ENCODE results near the gene TJP1.
"Not testable (repeated sequence)": the region's sequence is repeated elsewhere in the genome, so short reads cannot be mapped to it uniquely, and the experiment has no call there.

TJP1 gene

DNA sequence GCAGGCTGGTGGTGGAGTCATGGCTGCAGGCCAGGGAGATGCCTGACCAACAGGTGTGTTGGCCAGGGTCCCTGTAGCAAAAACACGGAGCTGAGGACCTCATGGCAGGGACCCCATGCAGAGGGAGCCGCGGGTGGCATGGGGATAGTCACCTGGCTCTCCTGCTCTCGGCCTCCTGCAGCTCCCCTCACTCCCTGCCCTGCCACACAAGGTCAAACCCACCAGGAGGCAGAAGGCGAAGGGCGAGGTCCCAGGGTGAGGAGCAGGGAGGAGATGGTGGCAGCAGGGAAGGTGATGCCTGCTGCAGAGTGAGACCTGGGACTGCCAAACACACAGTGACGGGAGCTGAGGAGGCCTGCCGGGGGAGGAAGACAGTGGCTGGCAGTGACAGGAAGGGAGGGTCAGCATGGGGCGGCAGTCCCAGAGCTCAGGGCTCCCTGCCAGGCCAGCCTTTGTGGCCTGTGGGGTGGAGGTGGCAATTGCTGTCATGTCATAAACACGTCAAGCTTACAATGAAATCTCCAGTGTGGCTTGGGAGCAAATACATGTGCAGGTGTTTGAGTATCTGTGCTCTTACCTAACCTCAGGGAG is 144.3 kb downstream of the TJP1 start:
- TF ChIP-seq POLR2A (IDR thresholded peaks at IDR 0.05; ENCODE audit: low read depth, low read length): no peak
- no peak for DNase-seq (ENCODE audit: insufficient read length, low spot score)
- no peak for FAIRE-seq

- no peak for TF ChIP-seq POLR2A (IDR thresholded peaks at IDR 0.05; ENCODE audit: low read depth, low read length)
- FAIRE-seq (no peak), DNase-seq (ENCODE audit: insufficient read length, low spot score) (no peak)
Observed at GRCh38 chr15:29677455-29677854, 144.8 kb downstream of the TJP1 start.

- DNase-seq (ENCODE audit: insufficient read length, low spot score) (peak; percentile 47), FAIRE-seq (no peak)
- no peak for TF ChIP-seq POLR2A (IDR thresholded peaks at IDR 0.05; ENCODE audit: low read depth, low read length)
Observed at GRCh38 chr15:29676961-29677402, 145.3 kb downstream of the TJP1 start.

DNA sequence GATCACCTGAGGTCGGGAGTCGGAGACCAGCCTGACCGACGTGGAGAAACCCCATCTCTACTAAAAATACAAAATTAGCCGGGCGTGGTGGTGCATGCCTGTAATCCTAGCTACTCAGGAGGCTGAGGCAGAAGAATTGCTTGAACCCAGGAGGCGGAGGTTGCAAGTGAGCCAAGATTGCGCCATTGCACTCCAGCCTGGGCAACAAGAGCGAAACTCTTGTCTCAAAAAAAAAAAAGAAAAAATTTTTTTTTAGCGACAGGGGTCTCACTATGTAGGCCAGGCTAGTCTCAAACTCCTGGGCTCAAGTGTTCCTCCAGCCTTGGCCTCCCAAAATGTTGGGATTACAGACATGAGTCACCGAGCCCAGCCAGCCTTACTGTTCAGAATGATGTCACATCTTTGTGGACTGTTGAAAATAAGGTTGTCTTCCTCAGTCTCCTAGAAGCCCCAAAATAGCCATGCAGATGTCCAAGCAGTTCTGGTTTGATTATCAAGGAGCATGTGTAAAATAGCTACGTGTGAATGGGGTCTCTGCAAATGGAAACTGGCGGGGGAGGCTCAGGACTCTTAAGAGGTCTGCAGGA is 145.8 kb downstream of the TJP1 start:
- FAIRE-seq; DNase-seq (ENCODE audit: insufficient read length, low spot score): not testable (repeated sequence)

GRCh38 chr15:29675791-29676301 is 146.4 kb downstream of the TJP1 start:
- FAIRE-seq: no peak
- no peak for DNase-seq (ENCODE audit: insufficient read length, low spot score)
- TF ChIP-seq POLR2A (IDR thresholded peaks at IDR 0.05; ENCODE audit: low read depth, low read length): no peak

DNA sequence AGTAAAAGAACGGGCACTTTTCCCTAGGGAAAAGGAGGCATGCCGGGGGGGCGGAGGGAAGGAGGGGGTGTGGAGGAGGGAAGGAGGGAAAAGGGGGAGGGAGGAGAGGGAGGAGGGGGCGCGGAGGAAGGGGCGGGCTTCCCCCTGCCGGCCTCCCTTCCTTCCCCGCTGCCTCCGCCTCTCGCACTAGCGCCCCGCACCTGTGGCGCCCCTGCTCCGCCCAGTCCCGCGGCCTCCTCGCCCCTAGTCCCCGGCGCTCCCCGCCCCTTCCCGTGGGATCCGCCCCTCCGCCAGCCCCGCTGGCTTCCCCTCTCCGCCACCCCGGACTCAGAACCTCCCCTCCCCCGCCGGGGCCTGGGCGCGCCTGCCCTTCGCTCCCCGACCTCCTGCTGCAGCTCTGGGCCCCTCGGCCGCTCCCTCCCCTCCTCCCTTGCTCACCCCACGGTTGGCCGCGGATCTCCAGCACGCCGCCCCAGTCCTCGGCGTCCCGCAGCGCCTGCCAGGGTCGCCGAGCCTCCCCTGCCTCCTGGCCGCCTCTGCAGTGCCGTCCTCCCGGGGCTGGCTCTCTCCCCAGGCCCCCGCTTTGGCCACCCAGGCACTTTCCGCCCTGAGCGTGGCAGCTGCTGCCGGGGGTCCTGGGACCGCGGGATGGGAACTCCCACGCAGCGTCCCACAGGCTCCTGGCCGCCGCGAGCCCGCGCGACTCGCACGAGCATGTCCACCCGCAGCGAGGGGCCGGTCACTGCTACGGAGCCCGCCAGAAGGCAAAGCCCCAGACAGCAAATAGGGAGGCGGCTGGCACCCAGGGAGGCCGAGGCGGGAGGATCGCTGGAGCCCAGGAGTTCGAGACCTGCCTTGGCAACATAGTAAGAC is 147.4 kb downstream of the TJP1 start:
- FAIRE-seq: no peak

GRCh38 chr15:29672923-29673809 is 149.1 kb downstream of the TJP1 start:
- FAIRE-seq: no peak
- no peak for DNase-seq (ENCODE audit: insufficient read length, low spot score)
- TF ChIP-seq POLR2A (IDR thresholded peaks at IDR 0.05; ENCODE audit: low read depth, low read length): no peak

More for the DNA sequence above, 147.4 kb downstream of the TJP1 start:
- TF ChIP-seq POLR2A (IDR thresholded peaks at IDR 0.05; ENCODE audit: low read depth, low read length): peak; percentile 54
- peak; percentile 78 for DNase-seq (ENCODE audit: insufficient read length, low spot score)

DNA sequence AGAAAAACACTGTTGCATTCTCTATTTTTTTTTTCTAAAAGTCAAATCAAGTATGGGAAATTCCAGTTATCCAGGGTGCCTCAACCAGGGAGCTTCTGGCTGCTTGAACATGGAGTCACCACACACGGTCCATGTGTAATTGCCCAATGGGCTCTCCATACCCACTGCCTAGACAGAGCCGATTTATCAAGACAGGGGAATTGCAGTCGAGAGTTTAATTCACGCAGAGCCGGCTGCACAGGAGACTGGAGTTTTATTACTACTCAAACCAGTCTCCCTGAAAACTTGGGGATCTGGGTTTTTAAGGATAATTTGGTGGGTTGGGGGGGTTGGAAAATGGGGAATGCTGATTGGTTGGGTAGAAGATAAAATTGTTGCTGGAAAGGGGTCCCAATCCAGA is 149.8 kb downstream of the TJP1 start:
- DNase-seq (ENCODE audit: insufficient read length, low spot score) (no peak), FAIRE-seq (no peak)
- TF ChIP-seq POLR2A (IDR thresholded peaks at IDR 0.05; ENCODE audit: low read depth, low read length): no peak

- not testable (repeated sequence) for FAIRE-seq
Observed at GRCh38 chr15:29672046-29672445, 150.2 kb downstream of the TJP1 start.

DNA sequence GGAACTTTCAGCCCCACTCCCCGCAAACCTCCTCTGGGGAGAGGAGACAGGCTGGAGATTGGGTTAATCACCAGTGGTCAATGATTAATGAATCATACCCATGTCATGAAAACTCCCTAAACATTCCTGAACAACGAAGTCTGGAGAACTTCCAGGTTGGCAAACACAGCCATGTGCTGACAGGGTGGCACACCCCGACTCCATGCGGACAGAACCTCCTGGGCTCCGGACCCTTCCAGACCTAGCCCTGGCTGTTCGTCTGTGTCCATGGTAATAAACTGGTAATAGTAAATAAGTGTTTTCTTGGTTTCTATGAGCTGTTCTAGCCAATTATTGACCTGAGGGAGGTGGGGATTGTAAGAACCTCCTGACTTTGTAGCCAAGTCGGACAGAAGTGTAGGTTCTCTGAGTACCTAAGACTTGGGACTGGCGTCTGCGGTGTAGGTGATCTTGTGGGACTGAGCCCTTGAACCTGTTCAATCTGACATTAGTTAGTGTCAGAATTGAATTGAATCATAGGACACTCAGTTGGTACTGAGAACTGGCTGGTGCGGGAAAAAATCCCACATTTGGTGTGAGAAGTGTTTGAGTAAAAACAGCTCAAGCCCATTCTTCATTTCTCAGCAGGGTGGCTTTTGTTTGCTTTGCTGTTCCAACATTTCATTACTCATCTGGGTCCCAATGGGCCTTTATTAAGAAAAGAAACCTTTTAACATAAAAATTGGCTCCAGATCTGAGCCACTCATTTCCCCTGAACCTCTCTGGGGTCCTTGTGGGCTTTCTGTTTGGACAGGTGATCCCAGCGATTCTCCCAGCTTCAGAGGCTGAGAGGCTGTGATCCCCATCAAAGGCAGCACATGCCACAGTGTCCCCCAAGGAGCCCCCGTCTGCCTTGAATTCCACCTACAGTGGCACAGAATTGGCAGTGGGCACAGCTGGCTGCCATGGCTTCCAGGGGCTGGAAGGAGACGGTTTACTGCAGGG is 151.0 kb downstream of the TJP1 start:
- DNase-seq (ENCODE audit: insufficient read length, low spot score): peak; percentile 73
- FAIRE-seq: peak; percentile 81

More at GRCh38 chr15:29672046-29672445, 150.2 kb downstream of the TJP1 start:
- DNase-seq (ENCODE audit: insufficient read length, low spot score): not testable (repeated sequence)

DNA sequence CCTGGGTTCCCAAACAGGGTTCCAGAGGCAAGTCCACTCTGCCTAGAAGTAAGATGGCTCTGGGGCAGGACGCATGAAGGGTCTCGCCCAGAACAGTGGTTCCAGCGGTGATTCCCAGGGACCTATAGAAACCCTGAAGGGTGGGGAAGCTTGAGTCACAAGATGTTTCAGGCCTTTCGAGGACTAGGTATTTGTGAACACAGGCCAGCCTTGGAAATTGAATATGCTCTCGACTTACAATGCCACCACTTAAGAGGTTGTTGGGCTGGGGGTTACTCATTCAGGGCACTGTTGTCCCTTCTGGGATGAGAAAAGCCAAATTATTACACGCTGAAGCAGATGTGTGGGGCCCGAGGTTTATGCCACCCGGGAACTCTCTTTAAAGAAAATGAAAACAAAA is 152.0 kb downstream of the TJP1 start:
- FAIRE-seq (no peak), DNase-seq (ENCODE audit: insufficient read length, low spot score) (no peak)
- TF ChIP-seq POLR2A (IDR thresholded peaks at IDR 0.05; ENCODE audit: low read depth, low read length): no peak

More for the DNA sequence above, 151.0 kb downstream of the TJP1 start:
- no peak for TF ChIP-seq POLR2A (IDR thresholded peaks at IDR 0.05; ENCODE audit: low read depth, low read length)

DNA sequence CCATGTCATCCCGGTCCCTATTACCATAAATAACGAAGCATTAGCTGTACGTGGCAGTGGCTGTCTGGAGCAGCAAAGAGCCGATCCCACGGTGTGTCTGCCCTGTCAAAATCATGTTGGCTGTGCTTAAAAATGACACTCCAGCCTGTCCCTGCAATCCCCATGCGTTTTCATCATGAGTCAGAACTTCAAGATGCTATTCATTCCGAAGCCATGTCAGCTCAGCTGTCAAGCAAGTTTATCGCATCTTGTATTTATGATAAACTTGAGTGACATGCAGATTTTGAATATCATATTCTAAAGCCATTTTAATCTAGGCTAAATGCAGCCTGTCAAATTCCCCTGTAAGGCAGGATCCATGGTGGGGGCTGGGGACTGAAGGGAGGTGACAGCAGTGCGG is 152.4 kb downstream of the TJP1 start:
- TF ChIP-seq POLR2A (IDR thresholded peaks at IDR 0.05; ENCODE audit: low read depth, low read length): no peak
- DNase-seq (ENCODE audit: insufficient read length, low spot score): no peak
- FAIRE-seq: no peak
